GM13977 (cell line): Measurements from ENCODE around the gene F7.

ENCODE experiments used
- DNase-seq: peaks from one replicate; pipeline ENCODE4 v3.0.0; 2012; ENCODE audit warnings: low spot score
- CTCF ChIP-seq: IDR thresholded peaks from 2 replicates; pipeline ENCODE4 v1.5.1; 2012; ENCODE audit warnings: mild to moderate bottlenecking, control low read depth; ENCODE audit not compliant: insufficient read depth; ENCODE audit errors: extremely low read depth, missing control alignments
- in situ Hi-C: fragments of 300-500 bp; cut with MboI; formaldehyde crosslinking; loops from one replicate; pipeline ENCODE4 v1.12.0; 2022; ENCODE audit warnings: low sequenced_read_pairs, low pct_unique_long_range_greater_than_20kb, mixed read lengths, inconsistent platforms; ENCODE audit not compliant: unreplicated experiment

Gene F7

GRCh38 chr13:113086991-113087922 is 18.3 kb upstream of the F7 start:
- in situ Hi-C loops = no loop called here
- DNase-seq = no peak
- no peak for TF ChIP-seq CTCF

GRCh38 chr13:113087923-113088690 is 17.5 kb upstream of the F7 start:
- in situ Hi-C loops = no loop called here
- DNase-seq = no peak
- no peak for TF ChIP-seq CTCF

- in situ Hi-C loops = no loop called here
- TF ChIP-seq CTCF = no peak
- DNase-seq = no peak
Observed at GRCh38 chr13:113088691-113089020, 16.9 kb upstream of the F7 start.

- no peak for DNase-seq
- in situ Hi-C loops = no loop called here
- TF ChIP-seq CTCF = no peak
Observed at GRCh38 chr13:113089693-113090414, 15.7 kb upstream of the F7 start.

GRCh38 chr13:113090415-113090770 is 15.2 kb upstream of the F7 start:
- in situ Hi-C loops = no loop called here

More at GRCh38 chr13:113090415-113090770, 15.2 kb upstream of the F7 start:
- DNase-seq = no peak
- no peak for TF ChIP-seq CTCF
